ENCODE data around the gene PRR15.
A peak's percentile ranks its signal among the peaks of the same experiment; 100 is the strongest.

- TF ChIP-seq POLR2A (IDR thresholded peaks at IDR 0.05): peak in 1 of 2 donors; percentile 25
- peak in 5 of 6 experiments; percentile 2 to 82 (median 75) for TF ChIP-seq CTCF (IDR thresholded peaks at IDR 0.05)
These were observed 45.8 kb downstream of the PRR15 start for GRCh38 chr7:29609162-29610037.

All from Peyer's patch (tissue), 4 donors.